Activated CD8-positive, alpha-beta memory T cell treated with anti-CD3 and anti-CD28 coated beads, Interleukin-2, amount 50 U/mL, for 24 hours (primary cell): ENCODE data around the gene UBAC1.

ENCODE experiments used
- DNase-seq: peaks from one replicate; pipeline ENCODE4 v3.0.0-alpha.2; 2020; ENCODE audit errors: extremely low read depth

The UBAC1 gene

DNA sequence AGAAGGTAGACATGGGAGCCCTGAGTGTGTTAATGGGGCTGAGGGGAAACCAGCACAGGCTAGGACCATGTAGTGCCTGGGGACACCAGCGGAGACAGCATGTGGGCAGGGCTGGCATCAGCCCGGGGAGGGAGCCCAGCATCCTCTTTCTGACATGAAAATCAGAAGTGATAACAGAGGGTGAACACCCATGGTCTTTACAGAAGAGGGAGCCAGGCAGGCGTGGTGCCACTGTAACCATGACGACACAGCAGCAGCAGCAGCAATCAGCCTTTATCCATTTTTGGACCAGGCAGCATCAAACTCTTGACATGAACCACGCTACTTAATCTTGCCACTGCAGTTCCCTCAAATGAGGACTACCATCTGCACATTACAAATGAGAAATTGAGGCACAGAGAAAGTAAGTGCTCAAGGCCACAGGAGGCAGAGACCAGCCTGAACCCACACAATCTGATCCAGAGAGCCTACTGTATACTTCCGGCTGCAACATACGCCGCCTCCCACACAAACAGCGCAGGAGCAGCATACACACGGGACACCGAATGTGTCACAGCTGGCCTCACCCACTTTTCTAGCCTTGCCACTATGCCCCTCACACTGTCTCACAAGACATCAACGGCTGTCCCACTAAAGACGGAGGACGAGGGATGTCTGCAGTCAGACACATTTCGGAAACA lies 77.6 kb downstream of the UBAC1 start:
- DNase-seq: no peak
